Mammary epithelial cell (primary cell): Measurements from ENCODE around the gene C19orf85.

Experiments
- EZH2 ChIP-seq: IDR thresholded peaks from 2 replicates; pipeline ENCODE4 v1.6.1; 2012; ENCODE audit warnings: low read length, inconsistent platforms, borderline replicate concordance
- TF ChIP-seq, protein P1 (sequence below), 2 donors: IDR thresholded peaks in 1 of 2; conservative IDR thresholded peaks in 1 of 2; 2 replicates each; pipeline ENCODE4 v1.5.1; 2011 to 2012; ENCODE audit warnings: inconsistent platforms in 2 of 2, low read length in 2 of 2, mild to moderate bottlenecking in 2 of 2, control low read depth in 1 of 2, low read depth in 1 of 2; ENCODE audit not compliant: insufficient read depth in 1 of 2; ENCODE audit errors: extremely low read depth in 1 of 2

DNA sequence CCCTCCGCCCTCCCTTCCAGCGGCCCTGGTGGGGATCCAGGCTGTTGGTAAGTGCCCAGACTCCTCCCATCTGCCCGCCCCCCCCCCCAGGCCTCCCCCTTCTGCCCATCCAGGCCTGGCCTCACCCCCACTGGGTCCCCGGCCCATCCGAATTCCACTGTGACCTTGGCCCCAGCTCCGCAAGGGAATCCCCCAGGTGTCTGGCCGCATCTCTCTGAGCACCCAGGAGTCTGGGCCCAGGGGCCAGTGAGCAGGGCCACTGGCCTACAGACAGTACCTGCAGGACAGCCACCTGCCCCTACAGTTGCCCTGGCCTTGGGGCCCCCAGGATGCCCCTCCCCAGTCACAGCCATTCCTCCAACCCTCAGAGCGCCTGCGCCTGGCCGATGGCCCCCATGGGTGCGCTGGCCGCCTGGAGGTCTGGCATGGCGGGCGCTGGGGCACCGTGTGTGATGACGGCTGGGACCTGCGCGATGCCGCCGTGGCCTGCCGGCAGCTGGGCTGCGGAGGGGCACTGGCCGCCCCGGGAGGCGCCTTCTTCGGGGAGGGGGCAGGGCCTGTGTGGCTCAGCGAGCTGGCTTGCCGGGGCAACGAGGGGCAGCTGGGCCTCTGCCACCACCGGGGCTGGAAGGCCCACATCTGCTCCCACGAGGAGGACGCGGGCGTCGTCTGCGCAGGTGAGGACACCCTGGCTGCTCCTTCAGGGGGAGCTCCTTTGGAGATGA, 24.6 kb upstream of the C19orf85 start:
- TF ChIP-seq, protein P1, sequence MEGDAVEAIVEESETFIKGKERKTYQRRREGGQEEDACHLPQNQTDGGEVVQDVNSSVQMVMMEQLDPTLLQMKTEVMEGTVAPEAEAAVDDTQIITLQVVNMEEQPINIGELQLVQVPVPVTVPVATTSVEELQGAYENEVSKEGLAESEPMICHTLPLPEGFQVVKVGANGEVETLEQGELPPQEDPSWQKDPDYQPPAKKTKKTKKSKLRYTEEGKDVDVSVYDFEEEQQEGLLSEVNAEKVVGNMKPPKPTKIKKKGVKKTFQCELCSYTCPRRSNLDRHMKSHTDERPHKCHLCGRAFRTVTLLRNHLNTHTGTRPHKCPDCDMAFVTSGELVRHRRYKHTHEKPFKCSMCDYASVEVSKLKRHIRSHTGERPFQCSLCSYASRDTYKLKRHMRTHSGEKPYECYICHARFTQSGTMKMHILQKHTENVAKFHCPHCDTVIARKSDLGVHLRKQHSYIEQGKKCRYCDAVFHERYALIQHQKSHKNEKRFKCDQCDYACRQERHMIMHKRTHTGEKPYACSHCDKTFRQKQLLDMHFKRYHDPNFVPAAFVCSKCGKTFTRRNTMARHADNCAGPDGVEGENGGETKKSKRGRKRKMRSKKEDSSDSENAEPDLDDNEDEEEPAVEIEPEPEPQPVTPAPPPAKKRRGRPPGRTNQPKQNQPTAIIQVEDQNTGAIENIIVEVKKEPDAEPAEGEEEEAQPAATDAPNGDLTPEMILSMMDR (conservative IDR thresholded peaks at IDR 0.05 in 1 of 2, IDR thresholded peaks at IDR 0.05 in 1 of 2; ENCODE audit: extremely low read depth in 1 of 2, insufficient read depth in 1 of 2, low read depth in 1 of 2, low read length in 2 of 2) = no peak
- no peak for TF ChIP-seq EZH2
